Liver (tissue), 3 donors: ENCODE data around the gene KMT2E.

Source experiments
- EGR1 ChIP-seq, 2 donors: IDR thresholded peaks; 2 replicates each; pipeline ENCODE4 v1.6.1; 2016 to 2018; ENCODE audit warnings: antibody characterized with exemption in 2 of 2, low read depth in 2 of 2
- FOXA2 ChIP-seq: IDR thresholded peaks from 2 replicates; pipeline ENCODE4 v1.6.1; 2016; ENCODE audit warnings: antibody characterized with exemption
- NR2F2 ChIP-seq: IDR thresholded peaks from 2 replicates; pipeline ENCODE4 v1.6.1; 2016; ENCODE audit warnings: antibody characterized with exemption
- RAD21 ChIP-seq, 2 donors: IDR thresholded peaks; 2 replicates each; pipeline ENCODE4 v1.6.1; 2016; ENCODE audit warnings: antibody characterized with exemption in 2 of 2, mild to moderate bottlenecking in 2 of 2
- SP1 ChIP-seq: IDR thresholded peaks from 2 replicates; pipeline ENCODE4 v1.6.1; 2018; ENCODE audit warnings: antibody characterized with exemption, mild to moderate bottlenecking
- TAF1 ChIP-seq: conservative IDR thresholded peaks from 2 replicates; pipeline ENCODE4 v1.6.1; 2016; ENCODE audit warnings: antibody characterized with exemption, mild to moderate bottlenecking
- YY1 ChIP-seq: IDR thresholded peaks from 2 replicates; pipeline ENCODE4 v1.6.1; 2016; ENCODE audit warnings: antibody characterized with exemption, mild to moderate bottlenecking
- TF ChIP-seq, protein P1 (sequence below): fragments of 150-350 bp; IDR thresholded peaks from 2 replicates; pipeline ENCODE4 v1.5.1; 2017; ENCODE audit warnings: improper control_type of control experiment, low read depth, low read length; ENCODE audit not compliant: missing input control
- TF ChIP-seq, protein P2 (sequence below): IDR thresholded peaks from 2 replicates; pipeline ENCODE4 v1.6.1; 2016; ENCODE audit warnings: antibody characterized with exemption
- TF ChIP-seq, protein P3 (sequence below): IDR thresholded peaks from 2 replicates; pipeline ENCODE4 v1.6.1; 2016; ENCODE audit warnings: antibody characterized with exemption
- TF ChIP-seq, protein P4 (sequence below): IDR thresholded peaks from 2 replicates; pipeline ENCODE4 v1.6.1; 2016; ENCODE audit warnings: antibody characterized with exemption, mild to moderate bottlenecking
- TF ChIP-seq, protein P5 (sequence below): IDR thresholded peaks from 2 replicates; pipeline ENCODE4 v1.6.1; 2016; ENCODE audit warnings: antibody characterized with exemption
- donor health status: healthy.
- donor health status: healthy.

DNA sequence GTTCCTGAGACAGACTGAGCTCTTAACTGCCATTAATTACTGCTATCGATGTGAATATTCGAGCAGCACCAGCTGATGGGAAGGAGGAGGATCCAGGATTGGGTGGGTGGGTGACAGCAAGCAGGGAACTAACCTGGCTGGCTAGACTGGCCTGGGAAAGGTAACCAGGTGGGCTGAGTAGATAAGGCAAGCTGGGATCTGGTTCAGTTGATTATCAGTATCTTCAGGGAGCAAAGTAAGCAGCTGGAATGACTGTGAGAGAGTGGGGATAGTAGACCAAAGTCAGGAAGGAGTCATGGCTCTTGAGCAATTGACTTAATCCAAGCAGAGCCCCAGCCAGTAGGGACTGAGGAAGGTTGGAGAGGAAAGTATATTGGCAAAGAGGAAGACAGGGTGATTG is 46.9 kb upstream of the KMT2E start:
- TF ChIP-seq, protein P1, sequence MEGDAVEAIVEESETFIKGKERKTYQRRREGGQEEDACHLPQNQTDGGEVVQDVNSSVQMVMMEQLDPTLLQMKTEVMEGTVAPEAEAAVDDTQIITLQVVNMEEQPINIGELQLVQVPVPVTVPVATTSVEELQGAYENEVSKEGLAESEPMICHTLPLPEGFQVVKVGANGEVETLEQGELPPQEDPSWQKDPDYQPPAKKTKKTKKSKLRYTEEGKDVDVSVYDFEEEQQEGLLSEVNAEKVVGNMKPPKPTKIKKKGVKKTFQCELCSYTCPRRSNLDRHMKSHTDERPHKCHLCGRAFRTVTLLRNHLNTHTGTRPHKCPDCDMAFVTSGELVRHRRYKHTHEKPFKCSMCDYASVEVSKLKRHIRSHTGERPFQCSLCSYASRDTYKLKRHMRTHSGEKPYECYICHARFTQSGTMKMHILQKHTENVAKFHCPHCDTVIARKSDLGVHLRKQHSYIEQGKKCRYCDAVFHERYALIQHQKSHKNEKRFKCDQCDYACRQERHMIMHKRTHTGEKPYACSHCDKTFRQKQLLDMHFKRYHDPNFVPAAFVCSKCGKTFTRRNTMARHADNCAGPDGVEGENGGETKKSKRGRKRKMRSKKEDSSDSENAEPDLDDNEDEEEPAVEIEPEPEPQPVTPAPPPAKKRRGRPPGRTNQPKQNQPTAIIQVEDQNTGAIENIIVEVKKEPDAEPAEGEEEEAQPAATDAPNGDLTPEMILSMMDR = no peak
- TF ChIP-seq, protein P2, sequence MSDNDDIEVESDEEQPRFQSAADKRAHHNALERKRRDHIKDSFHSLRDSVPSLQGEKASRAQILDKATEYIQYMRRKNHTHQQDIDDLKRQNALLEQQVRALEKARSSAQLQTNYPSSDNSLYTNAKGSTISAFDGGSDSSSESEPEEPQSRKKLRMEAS = no peak
- TF ChIP-seq, protein P3, sequence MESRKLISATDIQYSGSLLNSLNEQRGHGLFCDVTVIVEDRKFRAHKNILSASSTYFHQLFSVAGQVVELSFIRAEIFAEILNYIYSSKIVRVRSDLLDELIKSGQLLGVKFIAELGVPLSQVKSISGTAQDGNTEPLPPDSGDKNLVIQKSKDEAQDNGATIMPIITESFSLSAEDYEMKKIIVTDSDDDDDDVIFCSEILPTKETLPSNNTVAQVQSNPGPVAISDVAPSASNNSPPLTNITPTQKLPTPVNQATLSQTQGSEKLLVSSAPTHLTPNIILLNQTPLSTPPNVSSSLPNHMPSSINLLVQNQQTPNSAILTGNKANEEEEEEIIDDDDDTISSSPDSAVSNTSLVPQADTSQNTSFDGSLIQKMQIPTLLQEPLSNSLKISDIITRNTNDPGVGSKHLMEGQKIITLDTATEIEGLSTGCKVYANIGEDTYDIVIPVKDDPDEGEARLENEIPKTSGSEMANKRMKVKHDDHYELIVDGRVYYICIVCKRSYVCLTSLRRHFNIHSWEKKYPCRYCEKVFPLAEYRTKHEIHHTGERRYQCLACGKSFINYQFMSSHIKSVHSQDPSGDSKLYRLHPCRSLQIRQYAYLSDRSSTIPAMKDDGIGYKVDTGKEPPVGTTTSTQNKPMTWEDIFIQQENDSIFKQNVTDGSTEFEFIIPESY = no peak
- no peak for TF ChIP-seq RAD21 (IDR thresholded peaks at IDR 0.05)
- TF ChIP-seq NR2F2 = no peak
- no peak for TF ChIP-seq SP1
- TF ChIP-seq, protein P4, sequence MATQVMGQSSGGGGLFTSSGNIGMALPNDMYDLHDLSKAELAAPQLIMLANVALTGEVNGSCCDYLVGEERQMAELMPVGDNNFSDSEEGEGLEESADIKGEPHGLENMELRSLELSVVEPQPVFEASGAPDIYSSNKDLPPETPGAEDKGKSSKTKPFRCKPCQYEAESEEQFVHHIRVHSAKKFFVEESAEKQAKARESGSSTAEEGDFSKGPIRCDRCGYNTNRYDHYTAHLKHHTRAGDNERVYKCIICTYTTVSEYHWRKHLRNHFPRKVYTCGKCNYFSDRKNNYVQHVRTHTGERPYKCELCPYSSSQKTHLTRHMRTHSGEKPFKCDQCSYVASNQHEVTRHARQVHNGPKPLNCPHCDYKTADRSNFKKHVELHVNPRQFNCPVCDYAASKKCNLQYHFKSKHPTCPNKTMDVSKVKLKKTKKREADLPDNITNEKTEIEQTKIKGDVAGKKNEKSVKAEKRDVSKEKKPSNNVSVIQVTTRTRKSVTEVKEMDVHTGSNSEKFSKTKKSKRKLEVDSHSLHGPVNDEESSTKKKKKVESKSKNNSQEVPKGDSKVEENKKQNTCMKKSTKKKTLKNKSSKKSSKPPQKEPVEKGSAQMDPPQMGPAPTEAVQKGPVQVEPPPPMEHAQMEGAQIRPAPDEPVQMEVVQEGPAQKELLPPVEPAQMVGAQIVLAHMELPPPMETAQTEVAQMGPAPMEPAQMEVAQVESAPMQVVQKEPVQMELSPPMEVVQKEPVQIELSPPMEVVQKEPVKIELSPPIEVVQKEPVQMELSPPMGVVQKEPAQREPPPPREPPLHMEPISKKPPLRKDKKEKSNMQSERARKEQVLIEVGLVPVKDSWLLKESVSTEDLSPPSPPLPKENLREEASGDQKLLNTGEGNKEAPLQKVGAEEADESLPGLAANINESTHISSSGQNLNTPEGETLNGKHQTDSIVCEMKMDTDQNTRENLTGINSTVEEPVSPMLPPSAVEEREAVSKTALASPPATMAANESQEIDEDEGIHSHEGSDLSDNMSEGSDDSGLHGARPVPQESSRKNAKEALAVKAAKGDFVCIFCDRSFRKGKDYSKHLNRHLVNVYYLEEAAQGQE = no peak
- no peak for TF ChIP-seq FOXA2
- TF ChIP-seq, protein P5, sequence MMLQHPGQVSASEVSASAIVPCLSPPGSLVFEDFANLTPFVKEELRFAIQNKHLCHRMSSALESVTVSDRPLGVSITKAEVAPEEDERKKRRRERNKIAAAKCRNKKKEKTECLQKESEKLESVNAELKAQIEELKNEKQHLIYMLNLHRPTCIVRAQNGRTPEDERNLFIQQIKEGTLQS = no peak
- TF ChIP-seq TAF1 = no peak
- TF ChIP-seq EGR1 (IDR thresholded peaks at IDR 0.05; ENCODE audit: low read depth in 2 of 2) = no peak
- no peak for TF ChIP-seq YY1
